Renal cortex interstitium (tissue), 11 donors: ENCODE results near the gene PRSS38. TPM values are rescaled to one million over a fixed set of nuclear protein-coding genes. Genes with fewer than 3 reads are reported as not detected.

Experiments
- DNase-seq, 11 donors: peaks; one replicate each; pipeline ENCODE4 v3.0.0-alpha.2; 2013; ENCODE audit warnings: low read depth in 9 of 11, low spot score in 4 of 11; ENCODE audit errors: extremely low read depth in 1 of 11
- polyA plus RNA-seq, 3 donors: library from polyadenylated mRNA; unstranded; fragments of 120-200 nt; gene quantifications; one replicate each; pipeline ENCODE4 v1.2.1, GENCODE V29; 2013; ENCODE audit not compliant: insufficient read length in 3 of 3

The PRSS38 gene
- polyA plus RNA-seq, 3 donors, result not detected

DNA sequence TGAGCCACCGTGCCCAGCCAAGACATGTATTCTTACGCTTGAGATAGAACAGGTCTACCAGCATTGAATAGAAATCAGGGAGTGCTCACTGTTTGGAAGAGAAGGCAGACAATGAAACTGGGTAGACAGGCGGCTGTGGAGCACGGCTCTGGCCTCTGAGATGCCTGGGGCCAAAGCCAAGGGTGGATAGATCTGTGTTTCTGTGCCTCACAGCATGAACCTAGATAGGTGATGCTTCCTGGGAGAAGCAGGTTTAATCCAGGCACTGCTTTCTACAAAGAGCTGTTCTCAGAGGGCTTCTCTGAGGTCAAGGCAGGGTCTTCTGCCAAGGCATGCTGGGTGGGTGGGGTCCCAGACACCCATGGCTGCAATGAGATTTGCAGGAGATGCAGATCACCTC, 24.6 kb upstream of the PRSS38 start:
- no peak for DNase-seq

- DNase-seq, result no peak
These were observed 23.9 kb upstream of the PRSS38 start for GRCh38 chr1:227791425-227792143.

DNA sequence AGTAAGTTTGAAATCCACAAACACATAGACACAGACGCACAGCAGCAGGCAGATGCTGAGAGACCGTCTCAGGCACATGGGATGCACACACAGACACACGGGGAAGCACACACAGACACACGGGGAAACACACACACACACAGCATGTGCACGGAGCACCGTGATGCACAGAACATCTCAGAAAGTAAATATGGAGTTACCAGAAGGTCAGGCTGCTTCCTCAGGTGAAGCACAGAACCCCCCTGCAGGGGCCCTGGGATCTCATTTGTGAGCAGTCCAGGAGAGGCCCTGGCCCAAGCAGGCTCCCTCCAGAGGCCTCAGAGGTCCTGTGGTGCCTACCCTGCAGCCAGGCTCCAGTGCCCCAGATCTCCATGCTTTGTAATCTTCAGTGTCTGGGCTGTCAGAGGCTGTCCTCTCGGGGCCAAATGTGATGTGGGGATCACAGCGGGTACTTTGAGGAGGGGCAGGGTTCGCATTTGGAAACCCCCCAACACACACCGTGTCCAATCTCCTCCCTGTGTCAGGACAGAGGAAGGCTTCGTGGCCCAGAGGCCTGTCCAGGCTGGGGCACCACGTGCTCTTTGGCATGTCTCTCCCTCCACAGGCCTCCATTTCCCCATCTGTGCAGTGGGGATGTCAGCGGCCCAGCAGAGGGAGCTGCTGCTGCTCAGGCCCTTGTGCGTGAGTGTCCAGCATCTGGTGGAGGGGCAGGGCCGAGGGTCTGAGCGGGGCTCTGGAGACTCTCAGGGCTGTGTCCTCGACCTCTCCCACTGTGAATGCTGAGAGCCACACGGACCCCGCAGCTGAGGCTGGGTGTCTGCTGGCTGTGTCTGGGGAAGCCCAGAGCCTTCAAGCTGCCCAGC, 23.0 kb upstream of the PRSS38 start:
- DNase-seq, result no peak

DNA sequence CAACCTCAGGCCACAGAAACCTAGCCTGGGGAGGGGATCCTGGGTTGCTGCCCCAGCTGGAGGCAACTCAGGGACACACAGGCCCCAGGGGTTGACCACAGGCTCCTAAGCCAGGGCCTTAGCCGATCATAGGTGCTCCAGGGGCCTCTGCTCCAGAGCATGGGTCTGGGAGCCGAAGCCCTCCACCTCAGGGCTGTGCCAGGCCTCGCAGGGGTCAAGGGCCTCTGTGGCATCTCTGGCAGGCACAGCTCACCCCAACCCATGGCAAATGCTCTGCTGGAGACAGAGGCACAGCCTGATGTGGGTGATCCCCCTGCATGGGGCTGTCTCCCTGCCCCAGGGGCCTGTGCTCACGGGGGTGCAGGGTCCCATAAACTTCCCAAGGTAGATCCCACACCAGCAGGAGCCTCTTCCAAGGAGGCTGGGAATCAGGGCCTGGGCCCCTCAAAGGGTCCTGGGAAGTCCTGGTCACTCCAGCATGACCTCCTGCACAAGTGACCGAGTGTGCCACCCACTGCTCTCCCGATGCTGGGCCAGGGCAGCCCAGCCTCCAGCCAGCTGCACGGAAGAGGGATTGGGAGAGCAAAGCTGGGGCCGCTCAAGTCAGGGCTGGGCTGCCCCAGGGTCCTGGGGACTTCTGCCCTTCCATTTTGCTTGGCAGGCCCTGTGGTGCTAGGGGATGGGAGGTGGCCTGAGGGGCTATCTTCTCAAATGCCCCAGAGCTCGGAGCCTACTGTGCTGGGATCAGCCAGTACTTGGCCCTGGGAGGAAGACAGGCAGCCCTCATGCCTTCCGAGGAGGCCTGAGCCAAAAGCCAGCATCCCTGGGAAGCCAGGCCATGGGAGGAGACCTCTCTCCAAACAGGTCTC, 22.2 kb upstream of the PRSS38 start:
- DNase-seq, result no peak

- DNase-seq, result no peak
These were observed 21.3 kb upstream of the PRSS38 start for GRCh38 chr1:227793948-227794816.

GRCh38 chr1:227794817-227795192, 20.7 kb upstream of the PRSS38 start:
- DNase-seq, result no peak

- DNase-seq, result no peak
These were observed 19.7 kb upstream of the PRSS38 start for GRCh38 chr1:227795732-227796131.

DNA sequence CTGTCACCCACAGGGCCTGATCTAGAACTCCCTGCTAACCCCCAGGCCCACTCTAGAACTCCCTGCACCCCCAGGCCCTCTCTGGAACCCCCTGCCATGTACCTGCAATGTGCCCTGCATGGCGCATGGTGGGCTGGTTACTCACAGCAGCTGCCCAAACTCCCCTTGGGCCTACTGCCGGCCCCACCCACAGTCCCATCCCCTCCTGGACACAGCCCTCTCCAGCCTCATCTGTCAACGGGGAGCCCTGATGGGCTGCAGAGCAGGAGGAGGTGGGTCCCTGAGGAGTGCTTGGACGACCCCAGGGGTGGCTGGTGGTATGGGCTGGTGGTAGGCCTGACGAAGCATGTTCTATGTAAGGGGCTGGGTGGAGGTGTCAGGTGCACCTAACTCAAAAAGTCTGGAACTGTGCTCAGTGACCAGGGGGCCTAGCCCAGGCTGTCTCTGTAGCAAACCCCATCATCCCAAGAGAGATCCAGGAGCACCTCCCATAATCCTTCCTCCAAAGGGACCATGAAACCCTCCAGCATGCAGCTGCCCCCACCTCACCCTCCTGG, 19.0 kb upstream of the PRSS38 start:
- DNase-seq, result no peak

DNA sequence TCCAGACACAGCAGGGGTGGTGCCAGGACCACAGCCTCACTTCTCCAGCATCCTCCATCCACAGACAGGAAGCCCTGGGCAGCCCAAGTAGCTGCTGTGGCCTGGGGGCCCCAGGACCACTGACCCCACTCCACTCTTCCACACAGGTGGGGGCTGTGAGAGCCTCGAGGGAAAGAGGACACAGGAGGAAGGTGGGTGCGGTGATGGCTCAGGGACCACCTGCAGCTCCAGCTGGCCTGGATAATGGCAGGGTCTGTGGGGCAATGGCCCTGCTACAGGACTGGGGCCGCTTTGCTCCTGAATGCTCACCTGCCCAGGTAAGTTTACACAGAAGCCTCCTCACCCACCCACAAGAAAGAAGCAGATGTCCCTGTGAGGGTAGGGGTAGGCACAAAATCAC, 18.3 kb upstream of the PRSS38 start:
- no peak for DNase-seq

DNA sequence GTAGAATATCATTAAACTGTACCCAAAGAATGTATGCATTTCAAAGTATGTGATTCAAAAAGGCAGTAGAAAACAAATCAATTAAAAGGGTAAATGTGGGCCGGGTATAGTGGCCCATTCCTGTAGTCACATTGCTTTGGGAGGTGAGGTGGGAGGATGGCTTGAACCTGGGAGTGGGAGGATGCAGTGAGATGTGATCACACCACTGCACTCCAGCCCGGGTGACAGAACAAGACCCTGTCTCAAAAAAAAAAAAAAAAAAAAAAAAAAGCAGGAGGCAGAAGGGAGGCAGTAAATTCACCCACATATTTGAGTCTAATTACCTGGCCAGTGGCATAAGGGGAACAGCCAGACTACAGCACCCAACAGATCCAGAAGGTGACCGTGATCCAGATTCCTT, 17.9 kb upstream of the PRSS38 start:
- no peak for DNase-seq

- DNase-seq, result no peak
These were observed 17.2 kb upstream of the PRSS38 start for GRCh38 chr1:227798078-227798802.

- DNase-seq, result no peak
These were observed 15.7 kb upstream of the PRSS38 start for GRCh38 chr1:227799756-227800155.

DNA sequence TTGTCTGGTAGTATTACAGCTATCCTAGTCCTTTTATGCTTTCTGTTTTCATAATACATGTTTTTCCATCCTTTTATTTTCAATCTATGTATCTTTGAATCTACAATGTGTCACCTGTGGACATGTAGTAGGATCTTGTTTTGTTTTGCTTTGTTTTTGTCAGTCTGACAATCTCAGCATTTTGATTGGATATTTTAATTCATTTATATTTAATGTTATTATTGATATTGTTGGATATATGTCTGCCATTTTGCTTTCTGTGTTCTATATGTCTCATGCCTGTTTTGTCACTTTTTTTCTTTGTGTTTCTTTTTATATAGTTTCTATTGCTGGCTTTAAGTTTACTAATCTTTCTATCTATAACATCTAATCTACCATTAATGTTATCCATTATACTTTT, 11.5 kb upstream of the PRSS38 start:
- no peak for DNase-seq

DNA sequence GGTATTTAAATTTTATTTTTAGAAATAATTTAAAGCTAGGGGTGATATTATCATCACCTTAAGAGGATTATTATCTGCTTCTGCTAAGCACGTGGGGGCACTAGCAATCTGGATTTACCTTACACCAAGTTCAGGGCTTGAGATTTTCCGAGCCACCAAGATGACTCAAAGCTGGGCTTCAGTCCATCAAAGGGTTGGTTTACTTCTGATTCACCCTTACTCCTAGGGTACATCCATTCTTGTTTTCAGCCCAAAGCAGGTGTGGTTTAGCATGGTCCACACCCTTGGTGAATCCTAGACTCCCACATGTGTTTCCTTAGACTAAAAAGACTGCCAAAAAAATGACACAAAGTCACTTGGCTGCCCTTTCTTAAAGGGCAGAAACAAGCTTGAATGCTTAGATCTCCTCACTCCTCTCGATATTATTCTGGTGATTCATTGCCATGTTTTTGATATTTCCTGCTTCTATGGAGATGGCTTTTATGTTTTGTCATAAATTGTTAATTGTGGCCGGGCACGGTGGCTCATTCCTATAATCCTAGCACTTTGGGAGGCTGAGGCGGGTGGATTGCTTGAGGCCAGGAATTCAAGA, 9.8 kb upstream of the PRSS38 start:
- DNase-seq, result no peak

- no peak for DNase-seq
These were observed 6.9 kb upstream of the PRSS38 start for GRCh38 chr1:227808566-227808965.

DNA sequence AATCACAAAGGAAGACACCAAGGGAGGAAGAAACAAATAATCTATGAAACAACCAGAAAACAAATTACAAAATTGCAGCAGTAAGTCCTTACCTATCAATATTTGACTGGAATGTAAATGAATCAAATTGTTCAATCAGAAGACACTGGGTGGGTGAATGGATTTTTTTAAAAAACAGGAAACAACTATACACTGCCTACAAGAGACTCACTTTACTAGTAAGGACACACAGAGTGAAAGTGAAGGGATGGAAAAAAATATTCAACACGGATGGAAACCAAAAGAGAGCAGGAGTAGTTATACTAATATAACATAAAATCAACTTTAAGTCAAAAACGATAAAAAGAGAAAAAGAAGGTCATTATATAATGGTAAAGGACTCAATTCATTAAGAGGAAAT, 6.4 kb upstream of the PRSS38 start:
- no peak for DNase-seq

DNA sequence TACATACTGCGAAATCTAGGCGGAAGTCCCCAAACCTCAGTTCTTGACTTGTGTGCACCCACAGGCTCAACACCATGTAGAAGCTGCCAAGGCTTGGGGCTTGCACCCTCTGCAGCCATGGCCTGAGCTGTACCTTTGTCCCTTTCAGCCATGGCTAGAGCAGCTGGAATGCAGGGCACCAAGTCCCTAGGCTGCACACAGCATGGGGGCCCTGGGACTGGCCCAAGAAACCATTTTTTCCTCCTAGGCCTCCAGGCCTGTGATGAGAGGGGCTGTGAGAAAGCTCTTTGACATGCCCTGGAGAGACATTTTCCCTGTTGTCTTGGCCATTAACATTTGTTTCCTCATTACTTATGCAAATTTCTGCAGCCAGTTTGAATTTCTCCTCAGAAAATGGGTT, 1.5 kb upstream of the PRSS38 start:
- DNase-seq, result no peak
